PFSK-1 (cell line): ENCODE measurements around the gene C17orf75.
A peak's percentile ranks its signal among the peaks of the same experiment; 100 is the strongest.

Experiments used
- FOXP2 ChIP-seq: optimal IDR thresholded peaks from 2 replicates; pipeline ENCODE3; 2011; ENCODE audit warnings: borderline replicate concordance, control low read depth, inconsistent platforms; ENCODE audit not compliant: insufficient read depth; ENCODE audit errors: extremely low read length, extremely low read depth
- POLR2AphosphoS5 ChIP-seq: IDR thresholded peaks from 2 replicates; pipeline ENCODE4 v1.6.1; 2012; ENCODE audit warnings: low read depth, mild to moderate bottlenecking, control low read depth, low read length, moderate library complexity
- SIN3A ChIP-seq: IDR thresholded peaks from 2 replicates; pipeline ENCODE4 v1.6.1; 2012; ENCODE audit warnings: mild to moderate bottlenecking, low read length, moderate library complexity, borderline replicate concordance; ENCODE audit not compliant: insufficient read depth
- TAF1 ChIP-seq: IDR thresholded peaks from 2 replicates; pipeline ENCODE4 v1.6.1; 2012; ENCODE audit warnings: low read length, control low read depth, borderline replicate concordance; ENCODE audit not compliant: insufficient read depth
- TF ChIP-seq, protein P1 (sequence below), 2 experiments: IDR thresholded peaks; 2 replicates each; pipeline versions ENCODE4 v1.6.1 to v1.8.0; 2011 to 2012; ENCODE audit warnings: low read depth in 2 of 2, low read length in 2 of 2, control low read depth in 1 of 2, inconsistent platforms in 1 of 2, mild to moderate bottlenecking in 1 of 2, moderate library complexity in 1 of 2; ENCODE audit not compliant: insufficient read depth in 1 of 2

C17orf75 gene

GRCh38 chr17:32299580-32300164 lies 42.3 kb downstream of the C17orf75 start:
- TF ChIP-seq SIN3A (no peak), FOXP2 (no peak), TAF1 (no peak), POLR2AphosphoS5 (no peak)
- TF ChIP-seq, protein P1, sequence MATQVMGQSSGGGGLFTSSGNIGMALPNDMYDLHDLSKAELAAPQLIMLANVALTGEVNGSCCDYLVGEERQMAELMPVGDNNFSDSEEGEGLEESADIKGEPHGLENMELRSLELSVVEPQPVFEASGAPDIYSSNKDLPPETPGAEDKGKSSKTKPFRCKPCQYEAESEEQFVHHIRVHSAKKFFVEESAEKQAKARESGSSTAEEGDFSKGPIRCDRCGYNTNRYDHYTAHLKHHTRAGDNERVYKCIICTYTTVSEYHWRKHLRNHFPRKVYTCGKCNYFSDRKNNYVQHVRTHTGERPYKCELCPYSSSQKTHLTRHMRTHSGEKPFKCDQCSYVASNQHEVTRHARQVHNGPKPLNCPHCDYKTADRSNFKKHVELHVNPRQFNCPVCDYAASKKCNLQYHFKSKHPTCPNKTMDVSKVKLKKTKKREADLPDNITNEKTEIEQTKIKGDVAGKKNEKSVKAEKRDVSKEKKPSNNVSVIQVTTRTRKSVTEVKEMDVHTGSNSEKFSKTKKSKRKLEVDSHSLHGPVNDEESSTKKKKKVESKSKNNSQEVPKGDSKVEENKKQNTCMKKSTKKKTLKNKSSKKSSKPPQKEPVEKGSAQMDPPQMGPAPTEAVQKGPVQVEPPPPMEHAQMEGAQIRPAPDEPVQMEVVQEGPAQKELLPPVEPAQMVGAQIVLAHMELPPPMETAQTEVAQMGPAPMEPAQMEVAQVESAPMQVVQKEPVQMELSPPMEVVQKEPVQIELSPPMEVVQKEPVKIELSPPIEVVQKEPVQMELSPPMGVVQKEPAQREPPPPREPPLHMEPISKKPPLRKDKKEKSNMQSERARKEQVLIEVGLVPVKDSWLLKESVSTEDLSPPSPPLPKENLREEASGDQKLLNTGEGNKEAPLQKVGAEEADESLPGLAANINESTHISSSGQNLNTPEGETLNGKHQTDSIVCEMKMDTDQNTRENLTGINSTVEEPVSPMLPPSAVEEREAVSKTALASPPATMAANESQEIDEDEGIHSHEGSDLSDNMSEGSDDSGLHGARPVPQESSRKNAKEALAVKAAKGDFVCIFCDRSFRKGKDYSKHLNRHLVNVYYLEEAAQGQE (IDR thresholded peaks at IDR 0.05; ENCODE audit: insufficient read depth in 1 of 2, low read depth in 2 of 2, low read length in 2 of 2), result no peak

- TF ChIP-seq, protein P1 (IDR thresholded peaks at IDR 0.05; ENCODE audit: insufficient read depth in 1 of 2, low read depth in 2 of 2, low read length in 2 of 2), result peak; percentile 55 to 85
- no peak for TF ChIP-seq FOXP2
- peak; percentile 84; the same call in 1 of the 2 replicates for TF ChIP-seq SIN3A
- no peak for TF ChIP-seq TAF1
- TF ChIP-seq POLR2AphosphoS5, result no peak
Measured at GRCh38 chr17:32298721-32299579, 43.0 kb downstream of the C17orf75 start.

GRCh38 chr17:32298298-32298697 lies 43.7 kb downstream of the C17orf75 start:
- TF ChIP-seq, protein P1 (IDR thresholded peaks at IDR 0.05; ENCODE audit: insufficient read depth in 1 of 2, low read depth in 2 of 2, low read length in 2 of 2), result no peak
- no peak for TF ChIP-seq SIN3A
- no peak for TF ChIP-seq TAF1
- no peak for TF ChIP-seq POLR2AphosphoS5
- no peak for TF ChIP-seq FOXP2

GRCh38 chr17:32297860-32298259 lies 44.1 kb downstream of the C17orf75 start:
- no peak for TF ChIP-seq TAF1
- no peak for TF ChIP-seq SIN3A
- TF ChIP-seq POLR2AphosphoS5, result no peak
- TF ChIP-seq FOXP2, result no peak
- TF ChIP-seq, protein P1 (IDR thresholded peaks at IDR 0.05; ENCODE audit: insufficient read depth in 1 of 2, low read depth in 2 of 2, low read length in 2 of 2), result no peak

DNA sequence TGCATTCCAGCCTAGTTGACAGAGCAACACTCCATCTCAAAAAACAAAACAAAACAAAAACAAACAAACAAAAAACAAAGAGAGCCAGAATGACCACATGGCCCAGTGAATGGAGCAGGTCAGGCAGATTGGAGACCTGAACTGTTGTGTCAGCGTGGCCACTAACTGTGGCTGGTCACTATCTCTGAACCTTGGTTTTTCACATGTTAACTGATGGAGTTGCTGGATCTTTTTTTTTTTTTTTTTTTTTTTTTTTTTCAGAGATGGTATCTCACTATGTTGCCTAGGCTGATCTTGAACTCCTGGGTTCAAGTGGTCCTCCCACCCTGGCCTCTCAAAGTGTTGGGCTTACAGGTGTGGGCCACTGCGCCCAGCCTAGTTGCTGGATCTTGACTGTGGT lies 44.5 kb downstream of the C17orf75 start:
- TF ChIP-seq FOXP2 (no peak), SIN3A (no peak), POLR2AphosphoS5 (no peak), TAF1 (no peak)
- TF ChIP-seq, protein P1 (IDR thresholded peaks at IDR 0.05; ENCODE audit: insufficient read depth in 1 of 2, low read depth in 2 of 2, low read length in 2 of 2), result no peak
